Astrocyte (in vitro differentiated cells and primary cell): Measurements from ENCODE around the gene PARP14.
"Not testable (repeated sequence)": the region's sequence is repeated elsewhere in the genome, so short reads cannot be mapped to it uniquely, and the experiment has no call there.

Source experiments
- CTCF ChIP-seq: IDR thresholded peaks from 2 replicates; pipeline ENCODE4 v1.5.1; 2011; ENCODE audit warnings: low read depth, mild to moderate bottlenecking, inconsistent platforms, low read length, moderate library complexity; ENCODE audit not compliant: insufficient read depth
- EZH2 ChIP-seq: IDR thresholded peaks from 2 replicates; pipeline ENCODE4 v1.6.1; 2012; ENCODE audit warnings: mild to moderate bottlenecking, low read length, inconsistent platforms; ENCODE audit not compliant: insufficient read depth

GRCh38 chr3:122710616-122711251 lies 30.1 kb downstream of the PARP14 start:
- not testable (repeated sequence) for TF ChIP-seq CTCF, EZH2
